H54 (cell line): ENCODE results near the gene PPP1R13L.

Experiments used
- DNase-seq: peaks from one replicate; pipeline ENCODE4 v3.0.0; 2011; ENCODE audit warnings: low spot score, mixed read lengths; ENCODE audit not compliant: insufficient read length
- FAIRE-seq: peaks from 3 replicates; lab custom pipeline; 2011; peaks lifted over from hg19 to GRCh38; lab: Jason Lieb, UNC
- POLR2A ChIP-seq: IDR thresholded peaks from 2 replicates; pipeline ENCODE4 v1.6.1; 2011; ENCODE audit warnings: low read depth, mild to moderate bottlenecking, low read length

PPP1R13L gene

GRCh38 chr19:45355910-45356309, 49.0 kb downstream of the PPP1R13L start:
- no peak for DNase-seq
- TF ChIP-seq POLR2A: no peak
- no peak for FAIRE-seq

- FAIRE-seq (no peak), DNase-seq (no peak)
- no peak for TF ChIP-seq POLR2A
Measured at GRCh38 chr19:45355402-45355801, 49.5 kb downstream of the PPP1R13L start.

- FAIRE-seq: no peak
- no peak for DNase-seq
- no peak for TF ChIP-seq POLR2A
Measured at GRCh38 chr19:45354241-45354842, 50.5 kb downstream of the PPP1R13L start.

GRCh38 chr19:45352914-45353796, 51.7 kb downstream of the PPP1R13L start:
- no peak for FAIRE-seq
- no peak for DNase-seq
- no peak for TF ChIP-seq POLR2A

GRCh38 chr19:45352471-45352870, 52.4 kb downstream of the PPP1R13L start:
- no peak for TF ChIP-seq POLR2A
- FAIRE-seq (no peak), DNase-seq (no peak)

- no peak for FAIRE-seq
- TF ChIP-seq POLR2A: no peak
- no peak for DNase-seq
Measured at GRCh38 chr19:45352062-45352461, 52.8 kb downstream of the PPP1R13L start.

- no peak for DNase-seq
- FAIRE-seq: no peak
- no peak for TF ChIP-seq POLR2A
Measured at GRCh38 chr19:45351401-45351952, 53.4 kb downstream of the PPP1R13L start.

GRCh38 chr19:45350477-45351058, 54.3 kb downstream of the PPP1R13L start:
- TF ChIP-seq POLR2A: no peak
- DNase-seq (no peak), FAIRE-seq (no peak)

GRCh38 chr19:45349430-45349941, 55.4 kb downstream of the PPP1R13L start:
- DNase-seq: no peak
- FAIRE-seq: no peak
- TF ChIP-seq POLR2A: no peak

- DNase-seq (no peak), FAIRE-seq (no peak)
- no peak for TF ChIP-seq POLR2A
Measured at GRCh38 chr19:45349126-45349415, 55.8 kb downstream of the PPP1R13L start.

GRCh38 chr19:45348367-45349125, 56.3 kb downstream of the PPP1R13L start:
- DNase-seq: no peak
- no peak for FAIRE-seq
- no peak for TF ChIP-seq POLR2A

GRCh38 chr19:45347570-45348366, 57.1 kb downstream of the PPP1R13L start:
- no peak for DNase-seq
- no peak for FAIRE-seq
- TF ChIP-seq POLR2A: no peak

- DNase-seq (no peak), FAIRE-seq (no peak)
- TF ChIP-seq POLR2A: no peak
Measured at GRCh38 chr19:45346449-45346848, 58.4 kb downstream of the PPP1R13L start.

GRCh38 chr19:45345506-45345860, 59.4 kb downstream of the PPP1R13L start:
- no peak for TF ChIP-seq POLR2A
- DNase-seq (no peak), FAIRE-seq (no peak)
